NCI-H524 treated with DMSO at 0.1 percent for 48 hours (cell line): ENCODE data around the gene MAPK8.
A peak's percentile ranks its signal among the peaks of the same experiment; 100 is the strongest.

Experiments
- DNase-seq: peaks from one replicate; lab custom pipeline; 2025; lab: John Stamatoyannopoulos, UW

Gene MAPK8

GRCh38 chr10:48384699-48384982 is 78.2 kb downstream of the MAPK8 start:
- DNase-seq, result no peak

GRCh38 chr10:48389272-48389671 is 82.8 kb downstream of the MAPK8 start:
- DNase-seq, result no peak

DNA sequence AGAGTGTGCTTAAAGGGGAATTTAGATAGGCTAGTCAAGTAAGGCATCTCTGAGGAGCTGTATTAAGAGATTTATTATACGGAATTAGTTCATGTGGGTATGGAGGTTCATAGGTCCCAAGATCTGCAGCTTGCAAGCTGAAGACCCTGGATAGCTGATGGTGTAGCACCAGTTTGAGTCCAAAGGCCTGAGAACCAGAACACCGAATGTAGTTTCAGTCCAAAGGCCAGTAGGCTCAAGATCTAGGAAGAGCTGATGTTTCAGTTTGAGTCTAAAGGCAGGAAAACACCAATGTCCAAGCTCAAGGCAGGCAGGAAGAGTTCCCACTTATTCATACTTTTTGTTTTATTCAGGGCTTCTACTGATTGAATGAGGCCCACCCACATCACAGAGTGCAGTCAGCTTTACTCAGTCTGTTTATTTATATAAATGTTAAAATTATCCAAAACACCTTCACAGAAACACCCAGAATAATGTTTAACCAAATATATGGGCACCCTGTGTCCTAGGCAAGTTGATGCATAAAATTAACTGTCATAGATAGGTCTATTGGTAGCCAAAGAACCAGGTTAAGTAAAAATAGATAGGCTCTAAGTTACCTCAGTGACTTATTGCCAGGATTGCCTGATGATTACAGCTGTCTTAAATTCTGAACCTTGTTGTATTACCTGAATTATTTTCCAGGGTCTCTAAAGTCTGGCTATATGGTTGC is 83.5 kb downstream of the MAPK8 start:
- no peak for DNase-seq

DNA sequence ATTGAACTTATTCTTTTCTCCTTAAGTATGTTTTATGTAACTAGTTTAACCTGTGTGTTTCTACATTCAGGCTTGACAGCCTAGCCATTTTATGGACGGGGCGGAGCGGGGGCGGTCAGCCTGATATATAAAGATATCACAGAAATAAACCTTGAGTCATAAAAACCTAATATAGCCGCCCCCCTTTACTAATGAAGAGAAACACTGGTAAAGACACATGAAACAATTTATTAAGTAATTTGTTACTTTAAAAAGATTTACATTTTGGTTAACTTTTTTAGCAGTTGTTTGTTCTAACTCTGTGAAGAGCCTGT is 84.0 kb downstream of the MAPK8 start:
- no peak for DNase-seq

- no peak for DNase-seq
Observed at GRCh38 chr10:48390933-48391845, 84.7 kb downstream of the MAPK8 start.

- DNase-seq, result no peak
Observed at GRCh38 chr10:48391994-48392393, 85.5 kb downstream of the MAPK8 start.

DNA sequence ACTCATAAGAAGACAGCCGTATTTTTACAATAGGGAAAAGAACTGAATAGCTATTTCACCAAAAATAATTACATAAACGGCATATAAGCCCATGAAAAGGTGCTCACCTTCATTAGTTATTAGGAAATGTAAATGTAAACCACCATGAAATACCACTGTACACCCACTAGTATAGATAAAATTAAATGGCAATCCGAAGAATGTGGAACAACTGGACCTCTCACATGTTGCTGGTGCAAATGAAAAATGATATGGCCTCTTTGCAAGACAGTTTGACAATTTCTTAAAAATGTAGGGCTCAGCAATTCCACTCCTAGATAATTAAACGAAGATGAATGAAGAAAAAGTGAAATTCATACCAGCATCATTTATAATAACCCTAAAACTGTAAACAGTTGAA is 91.8 kb downstream of the MAPK8 start:
- DNase-seq, result no peak

GRCh38 chr10:48399056-48399541 is 92.6 kb downstream of the MAPK8 start:
- DNase-seq, result peak; percentile 1

GRCh38 chr10:48399551-48399950 is 93.1 kb downstream of the MAPK8 start:
- no peak for DNase-seq

- DNase-seq, result no peak
Observed at GRCh38 chr10:48400129-48400849, 93.8 kb downstream of the MAPK8 start.

DNA sequence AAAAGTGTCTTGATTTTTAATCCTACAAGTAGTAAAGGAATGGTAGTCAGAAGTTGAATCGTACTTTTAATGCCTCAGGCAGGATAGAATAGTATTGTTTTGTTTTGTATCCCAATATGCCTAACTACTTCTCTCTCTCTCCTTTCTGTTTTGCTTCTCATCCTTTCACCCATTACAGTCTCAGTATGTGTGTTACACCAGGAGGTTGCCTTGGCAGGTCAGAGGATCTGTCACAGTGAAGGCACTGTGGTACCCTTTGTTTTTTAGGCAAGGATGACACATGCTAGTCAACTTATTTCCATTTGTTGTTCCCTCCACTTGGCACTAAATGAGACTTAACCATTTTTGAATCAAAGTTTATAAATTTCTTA is 94.4 kb downstream of the MAPK8 start:
- DNase-seq, result no peak

DNA sequence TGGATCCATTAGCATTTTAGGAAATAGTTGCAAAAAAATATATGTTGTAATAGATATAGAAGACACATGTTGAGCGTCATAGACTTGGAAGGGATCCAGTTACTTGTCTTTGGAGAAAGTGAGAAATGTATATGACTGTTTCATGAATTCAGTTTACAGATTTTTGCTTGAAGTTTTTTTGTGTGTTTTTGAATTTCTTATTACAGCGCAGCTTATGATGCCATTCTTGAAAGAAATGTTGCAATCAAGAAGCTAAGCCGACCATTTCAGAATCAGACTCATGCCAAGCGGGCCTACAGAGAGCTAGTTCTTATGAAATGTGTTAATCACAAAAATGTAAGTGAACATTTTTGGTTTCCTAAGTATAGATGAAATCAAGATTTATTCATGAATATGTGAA is 98.2 kb downstream of the MAPK8 start:
- no peak for DNase-seq

DNA sequence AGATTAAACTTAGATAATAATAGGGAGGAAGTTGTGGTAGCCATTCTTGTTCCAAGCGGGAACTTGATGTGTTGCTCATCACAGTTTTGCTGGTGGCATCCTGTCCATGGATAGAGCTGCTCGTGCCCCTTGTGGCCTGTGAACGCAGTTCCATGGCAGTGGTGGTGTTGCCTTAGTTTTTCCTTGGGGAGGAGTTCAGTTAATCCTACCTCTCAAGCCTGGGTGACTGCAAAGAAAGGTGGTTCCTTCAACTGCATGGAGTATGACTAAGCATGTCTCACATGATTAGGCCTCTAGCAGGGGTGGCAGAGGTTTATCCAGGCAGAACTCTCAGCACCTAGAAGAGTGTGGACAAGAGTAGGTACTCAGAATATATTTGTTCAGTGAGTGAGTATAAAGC is 99.7 kb downstream of the MAPK8 start:
- DNase-seq, result no peak

GRCh38 chr10:48406658-48407057 is 100.2 kb downstream of the MAPK8 start:
- DNase-seq, result no peak

GRCh38 chr10:48410503-48410902 is 104.0 kb downstream of the MAPK8 start:
- no peak for DNase-seq

- DNase-seq, result no peak
Observed at GRCh38 chr10:48411510-48411909, 105.0 kb downstream of the MAPK8 start.

GRCh38 chr10:48412081-48412480 is 105.6 kb downstream of the MAPK8 start:
- DNase-seq, result no peak

GRCh38 chr10:48412933-48413332 is 106.5 kb downstream of the MAPK8 start:
- no peak for DNase-seq

DNA sequence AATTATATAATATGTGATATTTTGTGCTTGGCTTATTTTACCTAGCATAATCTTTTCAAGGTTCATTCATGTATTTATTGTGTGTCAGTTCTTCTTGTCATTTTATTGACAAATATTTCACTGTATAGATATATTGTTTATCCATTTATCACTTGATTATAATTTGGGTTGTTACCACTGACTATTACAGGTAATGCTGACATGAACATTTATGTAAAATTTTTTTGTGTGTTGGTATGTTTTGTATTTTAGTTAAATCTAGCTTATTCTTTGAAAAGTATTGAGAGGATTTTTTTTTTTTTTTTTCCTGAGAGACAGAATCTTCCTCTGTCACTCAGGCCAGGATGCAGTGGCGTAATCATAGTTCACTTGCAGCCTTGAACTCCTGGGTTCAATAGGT is 107.7 kb downstream of the MAPK8 start:
- DNase-seq, result no peak

- no peak for DNase-seq
Observed at GRCh38 chr10:48414778-48415177, 108.3 kb downstream of the MAPK8 start.

DNA sequence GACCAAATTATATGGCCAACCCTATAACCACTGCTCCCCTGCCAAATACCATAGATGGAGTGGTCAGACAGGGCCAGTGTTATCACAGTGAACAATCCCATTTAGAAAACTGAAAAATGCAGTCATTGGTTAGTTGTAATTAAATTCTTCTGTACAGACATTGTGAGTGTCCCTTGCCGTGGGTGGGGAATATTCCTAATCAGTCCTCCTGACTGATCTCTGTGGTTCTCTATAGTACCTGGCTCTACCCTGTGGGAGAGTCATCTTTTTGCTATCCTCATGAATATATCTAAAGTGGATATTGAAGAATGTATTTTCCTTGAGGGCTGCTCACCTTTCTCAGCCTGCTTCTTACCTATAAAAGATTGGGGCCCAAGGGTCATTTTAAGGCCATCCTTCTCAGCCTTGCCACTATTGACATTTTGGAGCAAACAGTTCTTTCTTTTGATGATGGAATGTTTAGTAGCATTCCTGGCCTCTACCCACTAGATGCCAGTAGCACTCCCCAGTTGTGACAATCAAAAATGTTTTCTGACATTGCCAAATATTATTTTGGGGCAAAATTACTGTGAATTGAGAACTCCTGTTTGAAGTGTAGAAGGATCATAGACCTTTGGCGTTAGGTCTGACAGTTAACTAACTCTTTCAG is 110.2 kb downstream of the MAPK8 start:
- no peak for DNase-seq

- no peak for DNase-seq
Observed at GRCh38 chr10:48417374-48417773, 110.9 kb downstream of the MAPK8 start.
